Ishikawa (cell line): Measurements from ENCODE around the gene DNAH8.

Experiments used
- CEBPB ChIP-seq: IDR thresholded peaks from 2 replicates; pipeline ENCODE4 v1.6.1; 2012
- CREB1 ChIP-seq: IDR thresholded peaks from 2 replicates; pipeline ENCODE4 v1.6.1; 2012; ENCODE audit warnings: low read depth
- EGR1 ChIP-seq: IDR thresholded peaks from 2 replicates; pipeline ENCODE4 v1.6.1; 2012
- EP300 ChIP-seq: IDR thresholded peaks from 2 replicates; pipeline ENCODE4 v1.6.1; 2012; ENCODE audit warnings: borderline replicate concordance
- FOXM1 ChIP-seq: IDR thresholded peaks from 2 replicates; pipeline ENCODE4 v1.6.1; 2012; ENCODE audit warnings: low read depth, borderline replicate concordance
- NFIC ChIP-seq: IDR thresholded peaks from 2 replicates; pipeline ENCODE4 v1.6.1; 2012
- RAD21 ChIP-seq: IDR thresholded peaks from 2 replicates; pipeline ENCODE4 v1.6.1; 2012; ENCODE audit warnings: low read depth
- TAF1 ChIP-seq: IDR thresholded peaks from 2 replicates; pipeline ENCODE4 v1.6.1; 2012; ENCODE audit warnings: low read depth, mild to moderate bottlenecking
- TEAD4 ChIP-seq: IDR thresholded peaks from 2 replicates; pipeline ENCODE4 v1.6.1; 2012
- YY1 ChIP-seq: IDR thresholded peaks from 2 replicates; pipeline ENCODE4 v1.6.1; 2012; ENCODE audit warnings: low read depth
- ZBTB7A ChIP-seq: IDR thresholded peaks from 2 replicates; pipeline ENCODE4 v1.6.1; 2012; ENCODE audit warnings: low read depth
- TF ChIP-seq, protein P1 (sequence below): IDR thresholded peaks from 2 replicates; pipeline ENCODE4 v1.6.1; 2012
- TF ChIP-seq, protein P2 (sequence below): IDR thresholded peaks from 2 replicates; pipeline ENCODE4 v1.6.1; 2012

DNA sequence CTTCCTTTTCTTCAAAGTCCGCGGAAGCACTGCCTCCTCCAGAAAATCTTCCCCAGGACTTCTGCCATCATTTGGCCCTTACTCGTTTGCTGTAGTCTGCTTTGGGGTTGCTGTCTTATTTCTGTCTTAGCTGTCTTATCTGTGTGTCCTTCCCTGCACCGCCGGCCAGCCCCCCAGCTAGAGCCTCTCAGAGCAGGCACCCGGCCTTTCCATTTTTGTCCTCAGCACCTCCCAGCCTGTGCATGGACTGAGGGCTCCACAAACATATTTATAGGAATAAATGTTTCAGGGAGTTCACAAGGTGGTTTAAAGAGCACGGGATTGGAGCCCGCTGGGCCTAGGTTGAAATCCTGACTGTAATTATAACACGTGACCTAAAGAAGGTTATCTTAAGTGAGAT, 341.6 kb downstream of the DNAH8 start:
- TF ChIP-seq CREB1 (no peak), YY1 (no peak), TEAD4 (no peak), ZBTB7A (no peak), CEBPB (no peak), FOXM1 (no peak), TAF1 (no peak), RAD21 (no peak), EP300 (no peak), NFIC (no peak), EGR1 (no peak)
- TF ChIP-seq, protein P1, sequence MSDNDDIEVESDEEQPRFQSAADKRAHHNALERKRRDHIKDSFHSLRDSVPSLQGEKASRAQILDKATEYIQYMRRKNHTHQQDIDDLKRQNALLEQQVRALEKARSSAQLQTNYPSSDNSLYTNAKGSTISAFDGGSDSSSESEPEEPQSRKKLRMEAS: no peak
- TF ChIP-seq, protein P2, sequence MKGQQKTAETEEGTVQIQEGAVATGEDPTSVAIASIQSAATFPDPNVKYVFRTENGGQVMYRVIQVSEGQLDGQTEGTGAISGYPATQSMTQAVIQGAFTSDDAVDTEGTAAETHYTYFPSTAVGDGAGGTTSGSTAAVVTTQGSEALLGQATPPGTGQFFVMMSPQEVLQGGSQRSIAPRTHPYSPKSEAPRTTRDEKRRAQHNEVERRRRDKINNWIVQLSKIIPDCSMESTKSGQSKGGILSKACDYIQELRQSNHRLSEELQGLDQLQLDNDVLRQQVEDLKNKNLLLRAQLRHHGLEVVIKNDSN: no peak
